IMR-90 (cell line): ENCODE data around the gene LRP1B. TPM values are rescaled to one million over a fixed set of nuclear protein-coding genes. Genes with fewer than 3 reads are reported as not detected.

Experiments
- ATAC-seq: fragments of 200-7000 bp; cut with Tn5 transposase; 2 replicates; pipeline ENCODE4 v1.9.1; 2020; ENCODE audit warnings: low read depth, mild to moderate bottlenecking, moderate library complexity
- BruUV-seq: library from RNA; stranded (reverse); fragments of 400-500 nt; replicated peaks from 2 replicates; lab custom pipeline; 2021; lab: Mats Ljungman, UMichigan
- CTCF ChIA-PET: fragments of 300-600 bp; formaldehyde crosslinking; extraction: SDS; loops from one replicate; lab custom pipeline; 2021; ENCODE audit warnings: antibody characterized with exemption; lab: Yijun Ruan, JAX
- POLR2A ChIA-PET: fragments of 300-600 bp; sonication (Branson Sonifier 250); formaldehyde crosslinking; loops from one replicate; lab custom pipeline; 2022; ENCODE audit warnings: antibody characterized with exemption; ENCODE audit not compliant: unreplicated experiment; lab: Charles Lee
- DNase-seq: peaks from one replicate; pipeline ENCODE4 v3.0.0; 2013
- H2AFZ ChIP-seq: replicated peaks from 2 replicates; pipeline ENCODE3; 2013; ENCODE audit warnings: low read length, mild to moderate bottlenecking; ENCODE audit not compliant: poor library complexity
- H2AK5ac ChIP-seq: 2 replicates; pipeline ENCODE4 v1.6.1; 2013; ENCODE audit warnings: low read depth, low read length, inconsistent platforms
- H2AK9ac ChIP-seq: replicated peaks from 2 replicates; pipeline ENCODE3; 2013; ENCODE audit warnings: mild to moderate bottlenecking, low read depth, low read length, moderate library complexity; ENCODE audit not compliant: poor library complexity
- H2BK120ac ChIP-seq: 2 replicates; pipeline ENCODE4 v1.6.1; 2013; ENCODE audit warnings: low read depth, low read length, inconsistent platforms
- H2BK15ac ChIP-seq: 3 replicates; pipeline ENCODE4 v1.6.1; 2013; ENCODE audit warnings: low read depth, low read length, inconsistent platforms
- H2BK20ac ChIP-seq: 2 replicates; pipeline ENCODE4 v1.6.1; 2013; ENCODE audit warnings: low read depth, mild to moderate bottlenecking, inconsistent platforms, low read length, moderate library complexity
- H2BK5ac ChIP-seq: 2 replicates; pipeline ENCODE4 v1.6.1; 2013; ENCODE audit warnings: mild to moderate bottlenecking, low read depth, low read length, inconsistent platforms; ENCODE audit not compliant: poor library complexity, severe bottlenecking
- H3K14ac ChIP-seq: replicated peaks from 2 replicates; pipeline ENCODE4 v1.6.1; 2013; ENCODE audit warnings: low read depth, low read length, inconsistent platforms
- H3K18ac ChIP-seq: 2 replicates; pipeline ENCODE4 v1.6.1; 2013; ENCODE audit warnings: low read depth, low read length, control low read depth
- H3K23ac ChIP-seq: 2 replicates; pipeline ENCODE4 v1.6.1; 2013; ENCODE audit warnings: low read depth, low read length, inconsistent platforms
- H3K27ac ChIP-seq: 2 replicates; pipeline ENCODE4 v1.5.1; 2013; ENCODE audit warnings: mild to moderate bottlenecking, control low read depth, low read length; ENCODE audit not compliant: insufficient read depth
- H3K27me3 ChIP-seq: 2 replicates; pipeline ENCODE4 v1.6.1; 2013; ENCODE audit warnings: low read length; ENCODE audit not compliant: control insufficient read depth, insufficient read depth
- H3K36me3 ChIP-seq: 2 replicates; pipeline ENCODE4 v1.6.1; 2013; ENCODE audit warnings: low read length, mixed read lengths; ENCODE audit not compliant: control insufficient read depth, insufficient read depth
- H3K4ac ChIP-seq: 2 replicates; pipeline ENCODE4 v1.6.1; 2013; ENCODE audit warnings: low read depth, low read length, inconsistent platforms
- H3K4me1 ChIP-seq: 2 replicates; pipeline ENCODE4 v1.6.1; 2013; ENCODE audit warnings: low read length, mixed read lengths; ENCODE audit not compliant: control insufficient read depth, insufficient read depth
- H3K4me2 ChIP-seq: 2 replicates; pipeline ENCODE4 v1.6.1; 2013; ENCODE audit warnings: low read depth, mild to moderate bottlenecking, control low read depth, low read length, moderate library complexity
- H3K4me3 ChIP-seq: 2 replicates; pipeline ENCODE4 v1.5.1; 2013; ENCODE audit warnings: low read depth, mild to moderate bottlenecking, control low read depth, low read length, moderate library complexity; ENCODE audit not compliant: insufficient read depth
- H3K56ac ChIP-seq: 2 replicates; pipeline ENCODE4 v1.6.1; 2013; ENCODE audit warnings: low read length, inconsistent platforms; ENCODE audit not compliant: insufficient read depth; ENCODE audit errors: extremely low read depth
- H3K79me1 ChIP-seq, 2 experiments: 2 replicates each; pipeline ENCODE4 v1.6.1; 2013; ENCODE audit warnings: low read length in 2 of 2, inconsistent platforms in 1 of 2, low read depth in 1 of 2
- H3K9ac ChIP-seq: 2 replicates; pipeline ENCODE4 v1.6.1; 2013; ENCODE audit warnings: low read depth, low read length, control low read depth
- H3K9me1 ChIP-seq: 2 replicates; pipeline ENCODE4 v1.6.1; 2013; ENCODE audit warnings: low read length, inconsistent platforms; ENCODE audit not compliant: insufficient read depth
- H3K9me3 ChIP-seq: 2 replicates; pipeline ENCODE4 v1.6.1; 2013; ENCODE audit warnings: low read length; ENCODE audit not compliant: control insufficient read depth, insufficient read depth
- H4K20me1 ChIP-seq: 2 replicates; pipeline ENCODE4 v1.6.1; 2013; ENCODE audit warnings: low read length, inconsistent platforms; ENCODE audit not compliant: insufficient read depth
- H4K5ac ChIP-seq: 2 replicates; pipeline ENCODE4 v1.6.1; 2013; ENCODE audit warnings: mild to moderate bottlenecking, low read depth, low read length, control low read depth
- H4K8ac ChIP-seq, 2 experiments: 2 replicates each; pipeline ENCODE4 v1.6.1; 2013; ENCODE audit warnings: low read depth in 2 of 2, low read length in 2 of 2, control low read depth in 1 of 2, inconsistent platforms in 1 of 2
- H4K91ac ChIP-seq: 2 replicates; pipeline ENCODE4 v1.6.1; 2013; ENCODE audit warnings: low read depth, low read length, inconsistent platforms; ENCODE audit not compliant: insufficient read depth
- BHLHE40 ChIP-seq: fragments of 150-350 bp; IDR thresholded peaks from 2 replicates; pipeline ENCODE4 v1.6.1; 2016; ENCODE audit warnings: mild to moderate bottlenecking, low read depth, low read length
- CEBPB ChIP-seq: IDR thresholded peaks from 2 replicates; pipeline ENCODE4 v1.6.1; 2012; ENCODE audit warnings: low read depth, low read length, improper control_type of control experiment
- CHD1 ChIP-seq: IDR thresholded peaks from 2 replicates; pipeline ENCODE4 v1.6.1; 2012; ENCODE audit warnings: low read depth, low read length, improper control_type of control experiment
- MAFK ChIP-seq: IDR thresholded peaks from 2 replicates; pipeline ENCODE4 v1.6.1; 2012; ENCODE audit warnings: low read depth, low read length, improper control_type of control experiment
- MAZ ChIP-seq: IDR thresholded peaks from 2 replicates; pipeline ENCODE4 v1.6.1; 2012; ENCODE audit warnings: low read depth, mild to moderate bottlenecking, low read length, improper control_type of control experiment, moderate library complexity, borderline replicate concordance
- NFE2L2 ChIP-seq: fragments of 150-350 bp; IDR thresholded peaks from 2 replicates; pipeline ENCODE4 v1.6.1; 2016; ENCODE audit warnings: low read depth, mild to moderate bottlenecking, low read length
- POLR2A ChIP-seq: IDR thresholded peaks from 2 replicates; pipeline ENCODE4 v1.6.1; 2012; ENCODE audit warnings: mild to moderate bottlenecking, low read depth, low read length
- RCOR1 ChIP-seq: IDR thresholded peaks from 2 replicates; pipeline ENCODE4 v1.6.1; 2012; ENCODE audit warnings: mild to moderate bottlenecking, low read length, improper control_type of control experiment; ENCODE audit not compliant: insufficient replicate concordance
- RFX5 ChIP-seq: IDR thresholded peaks from 2 replicates; pipeline ENCODE4 v1.8.0; 2012; ENCODE audit warnings: low read depth, mild to moderate bottlenecking, low read length, moderate library complexity
- SMC3 ChIP-seq: fragments of 150-350 bp; IDR thresholded peaks from 2 replicates; pipeline ENCODE4 v1.6.1; 2016; ENCODE audit warnings: low read depth, mild to moderate bottlenecking, antibody characterized with exemption, low read length, moderate library complexity
- USF2 ChIP-seq: fragments of 150-350 bp; IDR thresholded peaks from 2 replicates; pipeline ENCODE4 v1.6.1; 2017; ENCODE audit warnings: mild to moderate bottlenecking, antibody characterized with exemption, low read length, low read depth
- WGBS, 2 experiments: methylation state at CpG; one replicate each; pipeline versions ENCODE4 v1.1.5 to v1.1.7; 2013; ENCODE audit warnings: missing lambda C conversion rate in 2 of 2; ENCODE audit not compliant: insufficient read length in 1 of 2; ENCODE audit errors: extremely low coverage in 2 of 2; 5-methylcytosine and 5-hydroxymethylcytosine counted together
- dilution Hi-C: fragments of 300-500 bp; cut with HindIII; formaldehyde crosslinking; loops from one replicate; pipeline ENCODE4 v1.14.3; 2018; ENCODE audit warnings: low sequenced_read_pairs; ENCODE audit not compliant: unreplicated experiment
- in situ Hi-C: fragments of 300-500 bp; cut with MboI; formaldehyde crosslinking; loops from 3 replicates; pipeline ENCODE4 v1.14.3; 2019; ENCODE audit warnings: low sequenced_read_pairs, inconsistent platforms, mixed read lengths
- intact Hi-C: fragments of 100-400 bp; cut with micrococcal nuclease; formaldehyde crosslinking; loops from 2 replicates; pipeline ENCODE4 v1.10.0; 2022
- polyA plus RNA-seq, 3 experiments: library from polyadenylated mRNA; depleted of rRNA; stranded (reverse); fragments of >200 nt; gene quantifications; 2 replicates each; pipeline ENCODE4 v1.2.3, GENCODE V29; 2012; ENCODE audit warnings: low replicate concordance in 1 of 3
- total RNA-seq: library from RNA; depleted of rRNA; stranded (reverse); fragments of >200 nt; gene quantifications from 2 replicates; pipeline ENCODE4 v1.2.3, GENCODE V29; 2012
- TF ChIP-seq, protein P1 (sequence below): conservative IDR thresholded peaks from 2 replicates; pipeline ENCODE4 v1.5.1; 2012; ENCODE audit warnings: mild to moderate bottlenecking, low read depth, low read length, improper control_type of control experiment
- TF ChIP-seq, protein P2 (sequence below): fragments of 150-350 bp; IDR thresholded peaks from 2 replicates; pipeline ENCODE4 v1.6.1; 2016; ENCODE audit warnings: low read depth, mild to moderate bottlenecking, low read length, moderate library complexity, borderline replicate concordance

Gene LRP1B
- total and polyA plus RNA-seq, 2 of the 4 experiments (the other 2 are of a cell fraction), result under 0.01 to 0.02 TPM

GRCh38 chr2:140804700-140805260 is 1326.0 kb downstream of the LRP1B start:
- H3K4ac ChIP-seq, result no peak overlapping the region
- H2AK5ac ChIP-seq, result no peak overlapping the region
- no peak overlapping the region for H3K4me3 ChIP-seq
- no peaks in the 10 kb centered on the region for H3K79me1 ChIP-seq
- H3K18ac ChIP-seq, result no peak overlapping the region
- intact Hi-C loops, result no loop called here
- ChIA-PET CTCF (interaction anchor here (0.6 kb wide), 1 partner anchor 471 kb away, joined by 3 read pairs; no protein-coding TSS in a partner anchor), POLR2A (no interaction called here)
- dilution Hi-C loops, result no loop called here
- H4K20me1 ChIP-seq, result no peaks in the 10 kb centered on the region
- in situ Hi-C loops, result no loop called here
- no peak overlapping the region for H4K5ac ChIP-seq
- no peak for TF ChIP-seq CEBPB
- TF ChIP-seq BHLHE40, result no peak
- no peak for TF ChIP-seq MAZ
- no peak for TF ChIP-seq RFX5
- TF ChIP-seq MAFK, result no peak
- no peak for TF ChIP-seq RCOR1
- TF ChIP-seq USF2, result no peak
- TF ChIP-seq, protein P1, sequence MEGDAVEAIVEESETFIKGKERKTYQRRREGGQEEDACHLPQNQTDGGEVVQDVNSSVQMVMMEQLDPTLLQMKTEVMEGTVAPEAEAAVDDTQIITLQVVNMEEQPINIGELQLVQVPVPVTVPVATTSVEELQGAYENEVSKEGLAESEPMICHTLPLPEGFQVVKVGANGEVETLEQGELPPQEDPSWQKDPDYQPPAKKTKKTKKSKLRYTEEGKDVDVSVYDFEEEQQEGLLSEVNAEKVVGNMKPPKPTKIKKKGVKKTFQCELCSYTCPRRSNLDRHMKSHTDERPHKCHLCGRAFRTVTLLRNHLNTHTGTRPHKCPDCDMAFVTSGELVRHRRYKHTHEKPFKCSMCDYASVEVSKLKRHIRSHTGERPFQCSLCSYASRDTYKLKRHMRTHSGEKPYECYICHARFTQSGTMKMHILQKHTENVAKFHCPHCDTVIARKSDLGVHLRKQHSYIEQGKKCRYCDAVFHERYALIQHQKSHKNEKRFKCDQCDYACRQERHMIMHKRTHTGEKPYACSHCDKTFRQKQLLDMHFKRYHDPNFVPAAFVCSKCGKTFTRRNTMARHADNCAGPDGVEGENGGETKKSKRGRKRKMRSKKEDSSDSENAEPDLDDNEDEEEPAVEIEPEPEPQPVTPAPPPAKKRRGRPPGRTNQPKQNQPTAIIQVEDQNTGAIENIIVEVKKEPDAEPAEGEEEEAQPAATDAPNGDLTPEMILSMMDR, result no peak
- no peak for TF ChIP-seq NFE2L2
- TF ChIP-seq CHD1, result no peak
- no peak for TF ChIP-seq POLR2A
- TF ChIP-seq, protein P2, sequence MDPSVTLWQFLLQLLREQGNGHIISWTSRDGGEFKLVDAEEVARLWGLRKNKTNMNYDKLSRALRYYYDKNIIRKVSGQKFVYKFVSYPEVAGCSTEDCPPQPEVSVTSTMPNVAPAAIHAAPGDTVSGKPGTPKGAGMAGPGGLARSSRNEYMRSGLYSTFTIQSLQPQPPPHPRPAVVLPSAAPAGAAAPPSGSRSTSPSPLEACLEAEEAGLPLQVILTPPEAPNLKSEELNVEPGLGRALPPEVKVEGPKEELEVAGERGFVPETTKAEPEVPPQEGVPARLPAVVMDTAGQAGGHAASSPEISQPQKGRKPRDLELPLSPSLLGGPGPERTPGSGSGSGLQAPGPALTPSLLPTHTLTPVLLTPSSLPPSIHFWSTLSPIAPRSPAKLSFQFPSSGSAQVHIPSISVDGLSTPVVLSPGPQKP, result no peak
- TF ChIP-seq SMC3, result no peak
- H2BK120ac ChIP-seq, result no peak overlapping the region
- H3K56ac ChIP-seq, result no peak overlapping the region
- ATAC-seq (no peak), DNase-seq (no peak)
- H2AK9ac ChIP-seq, result no peak overlapping the region
- H3K27me3 ChIP-seq, result no peaks in the 10 kb centered on the region
- H2AFZ ChIP-seq, result no peak overlapping the region
- H3K4me2 ChIP-seq, result no peak overlapping the region
- no peaks in the 10 kb centered on the region for H3K4me1 ChIP-seq
- no peak overlapping the region for H2BK15ac ChIP-seq
- H4K91ac ChIP-seq, result no peak overlapping the region
- H3K9ac ChIP-seq, result no peak overlapping the region
- H3K36me3 ChIP-seq, result no peaks in the 10 kb centered on the region
- no CpG with 5 or more reads among the region's 1 CpG for WGBS, 2 experiments
- no peak overlapping the region for H2BK5ac ChIP-seq
- no peak overlapping the region for H3K23ac ChIP-seq
- no peaks in the 10 kb centered on the region for H3K9me3 ChIP-seq
- H3K9me1 ChIP-seq, result no peaks in the 10 kb centered on the region
- H3K14ac ChIP-seq, result no peak overlapping the region
- H2BK20ac ChIP-seq, result no peak overlapping the region
- H3K27ac ChIP-seq, result no peak overlapping the region
- H4K8ac ChIP-seq, result no peak overlapping the region
- no TSS peak for BruUV-seq
